HEK293 (cell line): ENCODE data around the gene TAF1B.

Experiments
- CTCF ChIP-seq: fragments of 450-650 bp; formaldehyde crosslinking; IDR thresholded peaks from 2 replicates; pipeline ENCODE4 v1.5.1; 2016; ENCODE audit warnings: missing biosample characterization, missing genetic modification characterization
- HOXC10 ChIP-seq: sonication (generic); formaldehyde crosslinking; IDR thresholded peaks from 2 replicates; pipeline ENCODE4 v1.8.1; 2023; ENCODE audit warnings: mild to moderate bottlenecking, missing genetic modification reagents
- PRDM6 ChIP-seq: fragments of 450-650 bp; formaldehyde crosslinking; IDR thresholded peaks from 2 replicates; pipeline ENCODE4 v1.5.1; 2017; ENCODE audit warnings: missing biosample characterization, missing genetic modification characterization
- SCRT2 ChIP-seq: fragments of 450-650 bp; formaldehyde crosslinking; IDR thresholded peaks from 2 replicates; pipeline ENCODE4 v1.5.1; 2016; ENCODE audit warnings: missing biosample characterization, missing genetic modification characterization
- WT1 ChIP-seq: fragments of 450-650 bp; formaldehyde crosslinking; IDR thresholded peaks from 2 replicates; pipeline ENCODE4 v1.5.1; 2016; ENCODE audit warnings: missing biosample characterization, missing genetic modification characterization
- ZBTB1 ChIP-seq: fragments of 450-650 bp; formaldehyde crosslinking; IDR thresholded peaks from 2 replicates; pipeline ENCODE4 v1.5.1; 2016; ENCODE audit warnings: missing biosample characterization, missing genetic modification characterization
- ZBTB7A ChIP-seq: fragments of 450-650 bp; formaldehyde crosslinking; IDR thresholded peaks from 2 replicates; pipeline ENCODE4 v1.5.1; 2016; ENCODE audit warnings: low read depth, missing biosample characterization, missing genetic modification characterization
- ZBTB8A ChIP-seq: fragments of 450-650 bp; formaldehyde crosslinking; IDR thresholded peaks from 2 replicates; pipeline ENCODE4 v1.5.1; 2016; ENCODE audit warnings: missing biosample characterization, missing genetic modification characterization
- ZNF157 ChIP-seq: fragments of 450-650 bp; formaldehyde crosslinking; IDR thresholded peaks from 2 replicates; pipeline ENCODE4 v1.5.1; 2016; ENCODE audit warnings: missing biosample characterization, missing genetic modification characterization
- ZNF48 ChIP-seq: fragments of 450-650 bp; formaldehyde crosslinking; IDR thresholded peaks from 2 replicates; pipeline ENCODE4 v1.5.1; 2016; ENCODE audit warnings: missing biosample characterization, missing genetic modification characterization
- ZNF530 ChIP-seq: fragments of 450-650 bp; formaldehyde crosslinking; IDR thresholded peaks from 2 replicates; pipeline ENCODE4 v1.5.1; 2016; ENCODE audit warnings: low read depth, missing biosample characterization, missing genetic modification characterization
- TF ChIP-seq, protein P1 (sequence below): fragments of 450-650 bp; formaldehyde crosslinking; IDR thresholded peaks from 2 replicates; pipeline ENCODE4 v1.5.1; 2016; ENCODE audit warnings: missing biosample characterization, missing genetic modification characterization
- TF ChIP-seq, protein P2 (sequence below): fragments of 450-650 bp; formaldehyde crosslinking; IDR thresholded peaks from 2 replicates; pipeline ENCODE4 v1.5.1; 2016; ENCODE audit warnings: missing biosample characterization, missing genetic modification characterization
- TF ChIP-seq, protein P3 (sequence below): fragments of 450-650 bp; formaldehyde crosslinking; IDR thresholded peaks from 2 replicates; pipeline ENCODE4 v1.5.1; 2016; ENCODE audit warnings: missing biosample characterization, missing genetic modification characterization, low read depth

DNA sequence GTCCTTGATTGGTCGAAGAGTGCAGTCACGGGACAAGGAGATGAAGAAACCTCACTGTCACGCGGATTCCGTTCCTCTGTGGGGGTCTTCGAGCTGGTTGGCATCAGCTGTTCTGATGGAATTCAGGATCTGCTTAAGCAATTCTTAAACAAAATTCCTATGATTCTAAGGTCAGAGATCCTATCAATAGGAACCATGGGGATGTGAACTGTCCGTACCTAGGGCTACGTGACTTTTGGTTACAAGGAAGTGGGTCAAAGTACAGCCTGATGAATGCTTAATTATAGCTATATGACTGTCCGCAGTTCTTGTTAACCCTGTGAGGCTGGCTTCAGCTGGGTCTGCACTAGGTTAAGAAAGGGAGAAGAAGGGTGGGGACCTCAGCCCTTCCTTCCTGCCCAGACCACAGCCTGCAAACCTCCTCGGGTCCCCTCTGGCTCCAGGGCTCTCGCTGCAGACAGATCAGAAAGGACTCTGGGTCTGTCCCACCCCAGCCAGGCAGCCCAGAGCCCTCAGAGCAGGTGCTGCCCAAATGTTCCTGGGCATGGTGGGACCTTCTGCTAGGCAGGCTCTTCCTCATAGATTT, 44.2 kb upstream of the TAF1B start:
- TF ChIP-seq SCRT2 (tag by site-specific recombination) (no peak), HOXC10 (CRISPR knock-in tag) (no peak), ZBTB1 (tag by site-specific recombination) (no peak), ZNF157 (no peak), ZNF530 (tag by site-specific recombination) (no peak), WT1 (tag by site-specific recombination) (no peak), CTCF (tag by site-specific recombination) (no peak), ZBTB8A (tag by site-specific recombination) (no peak), PRDM6 (no peak), ZBTB7A (tag by site-specific recombination) (no peak), ZNF48 (no peak)
- TF ChIP-seq, protein P1, sequence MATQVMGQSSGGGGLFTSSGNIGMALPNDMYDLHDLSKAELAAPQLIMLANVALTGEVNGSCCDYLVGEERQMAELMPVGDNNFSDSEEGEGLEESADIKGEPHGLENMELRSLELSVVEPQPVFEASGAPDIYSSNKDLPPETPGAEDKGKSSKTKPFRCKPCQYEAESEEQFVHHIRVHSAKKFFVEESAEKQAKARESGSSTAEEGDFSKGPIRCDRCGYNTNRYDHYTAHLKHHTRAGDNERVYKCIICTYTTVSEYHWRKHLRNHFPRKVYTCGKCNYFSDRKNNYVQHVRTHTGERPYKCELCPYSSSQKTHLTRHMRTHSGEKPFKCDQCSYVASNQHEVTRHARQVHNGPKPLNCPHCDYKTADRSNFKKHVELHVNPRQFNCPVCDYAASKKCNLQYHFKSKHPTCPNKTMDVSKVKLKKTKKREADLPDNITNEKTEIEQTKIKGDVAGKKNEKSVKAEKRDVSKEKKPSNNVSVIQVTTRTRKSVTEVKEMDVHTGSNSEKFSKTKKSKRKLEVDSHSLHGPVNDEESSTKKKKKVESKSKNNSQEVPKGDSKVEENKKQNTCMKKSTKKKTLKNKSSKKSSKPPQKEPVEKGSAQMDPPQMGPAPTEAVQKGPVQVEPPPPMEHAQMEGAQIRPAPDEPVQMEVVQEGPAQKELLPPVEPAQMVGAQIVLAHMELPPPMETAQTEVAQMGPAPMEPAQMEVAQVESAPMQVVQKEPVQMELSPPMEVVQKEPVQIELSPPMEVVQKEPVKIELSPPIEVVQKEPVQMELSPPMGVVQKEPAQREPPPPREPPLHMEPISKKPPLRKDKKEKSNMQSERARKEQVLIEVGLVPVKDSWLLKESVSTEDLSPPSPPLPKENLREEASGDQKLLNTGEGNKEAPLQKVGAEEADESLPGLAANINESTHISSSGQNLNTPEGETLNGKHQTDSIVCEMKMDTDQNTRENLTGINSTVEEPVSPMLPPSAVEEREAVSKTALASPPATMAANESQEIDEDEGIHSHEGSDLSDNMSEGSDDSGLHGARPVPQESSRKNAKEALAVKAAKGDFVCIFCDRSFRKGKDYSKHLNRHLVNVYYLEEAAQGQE (tag by site-specific recombination): no peak
- TF ChIP-seq, protein P2, sequence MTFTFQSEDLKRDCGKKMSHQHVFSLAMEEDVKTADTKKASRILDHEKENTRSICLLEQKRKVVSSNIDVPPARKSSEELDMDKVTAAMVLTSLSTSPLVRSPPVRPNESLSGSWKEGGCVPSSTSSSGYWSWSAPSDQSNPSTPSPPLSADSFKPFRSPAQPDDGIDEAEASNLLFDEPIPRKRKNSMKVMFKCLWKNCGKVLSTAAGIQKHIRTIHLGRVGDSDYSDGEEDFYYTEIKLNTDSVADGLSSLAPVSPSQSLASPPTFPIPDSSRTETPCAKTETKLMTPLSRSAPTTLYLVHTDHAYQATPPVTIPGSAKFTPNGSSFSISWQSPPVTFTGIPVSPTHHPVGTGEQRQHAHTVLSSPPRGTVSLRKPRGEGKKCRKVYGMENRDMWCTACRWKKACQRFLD (tag by site-specific recombination): no peak
- TF ChIP-seq, protein P3, sequence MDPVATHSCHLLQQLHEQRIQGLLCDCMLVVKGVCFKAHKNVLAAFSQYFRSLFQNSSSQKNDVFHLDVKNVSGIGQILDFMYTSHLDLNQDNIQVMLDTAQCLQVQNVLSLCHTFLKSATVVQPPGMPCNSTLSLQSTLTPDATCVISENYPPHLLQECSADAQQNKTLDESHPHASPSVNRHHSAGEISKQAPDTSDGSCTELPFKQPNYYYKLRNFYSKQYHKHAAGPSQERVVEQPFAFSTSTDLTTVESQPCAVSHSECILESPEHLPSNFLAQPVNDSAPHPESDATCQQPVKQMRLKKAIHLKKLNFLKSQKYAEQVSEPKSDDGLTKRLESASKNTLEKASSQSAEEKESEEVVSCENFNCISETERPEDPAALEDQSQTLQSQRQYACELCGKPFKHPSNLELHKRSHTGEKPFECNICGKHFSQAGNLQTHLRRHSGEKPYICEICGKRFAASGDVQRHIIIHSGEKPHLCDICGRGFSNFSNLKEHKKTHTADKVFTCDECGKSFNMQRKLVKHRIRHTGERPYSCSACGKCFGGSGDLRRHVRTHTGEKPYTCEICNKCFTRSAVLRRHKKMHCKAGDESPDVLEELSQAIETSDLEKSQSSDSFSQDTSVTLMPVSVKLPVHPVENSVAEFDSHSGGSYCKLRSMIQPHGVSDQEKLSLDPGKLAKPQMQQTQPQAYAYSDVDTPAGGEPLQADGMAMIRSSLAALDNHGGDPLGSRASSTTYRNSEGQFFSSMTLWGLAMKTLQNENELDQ: no peak
